ENCODE results near the gene FLOT1.

Gene FLOT1

DNA sequence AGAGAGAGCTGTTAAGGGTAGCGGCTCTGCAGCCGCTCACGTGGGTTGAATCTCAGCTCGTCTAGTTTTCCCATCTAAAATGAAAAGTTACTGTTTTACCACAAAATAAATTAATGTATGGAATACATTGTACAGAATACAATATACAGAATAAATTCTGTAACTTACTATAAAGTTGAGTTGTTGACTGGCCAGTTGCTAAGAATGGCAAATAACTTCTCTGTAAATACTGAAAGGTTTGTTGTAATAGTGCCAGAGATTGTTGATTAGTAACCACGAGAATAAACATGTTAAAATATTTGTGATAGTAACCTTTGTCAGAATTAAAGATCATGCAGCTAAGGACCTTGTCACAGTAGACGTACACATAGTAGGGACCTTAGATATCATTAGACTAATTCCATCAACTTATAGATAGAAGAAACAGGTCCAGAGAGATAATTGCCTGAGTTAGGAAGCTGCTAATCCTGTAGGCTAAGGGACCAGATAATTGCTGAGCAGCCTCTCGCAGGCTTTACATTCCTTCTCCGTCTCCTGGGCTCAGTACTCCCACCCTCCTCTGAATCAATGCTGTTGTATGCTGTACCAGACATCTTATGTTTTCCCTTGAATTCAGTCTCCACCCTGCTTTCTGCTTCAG, 51.2 kb downstream of the FLOT1 start:
- no peak for DNase-seq

DNA sequence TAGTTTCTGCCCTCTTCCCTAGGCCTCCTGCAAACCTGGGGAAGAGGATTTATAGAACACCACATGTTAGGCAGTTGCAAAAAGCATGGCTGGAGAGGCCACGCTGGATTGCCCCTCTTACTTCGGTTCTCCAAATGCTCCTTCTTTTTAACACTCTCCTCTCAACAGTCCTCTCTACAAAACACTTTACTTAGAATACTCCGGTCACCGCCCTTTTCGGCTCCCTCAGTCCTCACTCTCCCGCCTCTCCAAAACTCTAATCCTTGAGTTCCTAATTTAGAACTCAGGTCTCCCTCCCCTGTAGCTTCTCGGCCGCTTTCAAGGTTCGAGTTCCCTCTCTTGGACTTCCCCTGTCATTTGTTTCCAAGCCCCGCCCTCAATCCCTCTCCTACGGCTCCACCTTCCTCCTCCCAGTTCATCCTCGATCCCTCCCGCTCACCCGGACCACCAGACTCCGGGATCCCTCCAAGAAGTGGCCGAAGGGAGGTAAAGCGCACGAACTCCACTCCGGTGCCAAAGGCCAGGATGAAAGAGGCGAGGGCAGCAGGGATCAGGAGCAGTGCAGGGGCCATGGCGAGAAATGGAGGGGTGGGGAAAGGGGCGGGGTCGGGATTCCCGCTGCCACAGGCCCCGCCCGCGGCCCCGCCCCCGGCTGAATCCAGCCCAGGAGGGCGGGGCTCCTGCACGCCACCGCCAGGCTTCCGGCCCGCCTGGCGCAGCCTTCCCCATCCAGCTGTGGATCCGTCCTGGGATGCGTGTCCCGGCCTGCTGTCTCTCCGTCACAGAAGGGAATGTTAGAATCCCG, 51.9 kb downstream of the FLOT1 start, which contains the start of gene NRM:
Gene NRM, minus strand, starts transcription at position 582 of the 805 bp plus-strand sequence. Its CDS starts 10 bp downstream, at position 572.
- DNase-seq = peak; percentile 88

DNA sequence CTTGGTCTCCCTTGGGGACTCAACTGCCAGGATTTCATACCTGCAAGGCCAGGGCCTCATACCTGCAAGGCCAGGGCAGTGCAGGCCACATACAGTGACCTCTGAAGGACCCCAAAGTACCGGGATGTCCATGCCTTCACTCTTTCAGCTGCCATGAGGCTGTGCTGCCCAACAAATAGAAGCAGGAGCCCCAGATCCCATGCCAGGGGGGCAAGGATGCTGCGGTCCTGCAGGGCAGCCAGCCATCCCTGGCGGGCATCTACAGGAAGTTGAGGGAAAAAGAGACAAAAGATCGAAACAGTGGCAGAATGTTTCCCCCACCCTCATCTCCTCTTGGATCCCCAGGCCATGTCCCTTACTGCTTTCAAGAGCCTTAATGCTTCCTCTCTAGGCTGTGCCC, 52.5 kb downstream of the FLOT1 start:
- no peak for DNase-seq

DNA sequence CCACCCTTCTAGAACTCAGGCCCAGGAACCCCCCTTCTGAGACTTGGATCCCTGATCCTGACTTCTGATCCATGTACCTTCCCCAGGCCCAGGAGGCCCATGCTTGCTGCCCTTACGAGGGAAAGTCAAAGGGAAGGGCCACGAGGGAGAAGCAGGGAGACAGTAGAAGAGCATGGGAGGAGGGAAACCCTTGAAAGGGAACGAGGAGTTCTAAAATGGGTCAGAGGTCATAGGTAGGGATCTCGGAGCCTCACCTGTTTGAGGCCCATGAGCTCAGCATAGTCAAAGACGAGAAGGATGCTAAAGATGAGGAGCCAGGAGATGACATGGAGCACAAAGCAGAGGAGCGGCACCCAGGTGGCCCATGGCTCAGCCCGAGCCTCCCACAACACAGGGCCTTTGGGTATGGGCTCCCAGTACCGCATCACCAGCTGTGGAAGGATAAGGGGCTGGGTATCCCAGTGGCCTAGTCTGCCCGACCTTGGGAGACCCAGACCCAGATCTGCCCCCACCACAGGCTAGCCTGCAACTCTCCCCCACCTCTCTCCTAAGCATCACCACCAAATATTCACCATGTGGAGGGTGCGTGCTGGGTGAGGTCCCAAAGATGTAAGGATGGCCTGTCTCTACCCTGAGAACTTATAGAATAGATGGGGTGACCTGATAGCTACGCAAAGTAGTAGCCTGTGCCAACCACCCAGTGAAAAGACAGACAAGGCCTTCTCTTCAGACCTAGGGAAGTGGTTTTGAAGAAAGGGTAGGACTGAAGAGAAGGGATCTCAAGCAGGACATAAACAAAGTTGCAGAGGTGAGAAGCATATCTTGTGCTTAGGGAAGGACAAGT, 53.2 kb downstream of the FLOT1 start:
- DNase-seq = no peak

DNA sequence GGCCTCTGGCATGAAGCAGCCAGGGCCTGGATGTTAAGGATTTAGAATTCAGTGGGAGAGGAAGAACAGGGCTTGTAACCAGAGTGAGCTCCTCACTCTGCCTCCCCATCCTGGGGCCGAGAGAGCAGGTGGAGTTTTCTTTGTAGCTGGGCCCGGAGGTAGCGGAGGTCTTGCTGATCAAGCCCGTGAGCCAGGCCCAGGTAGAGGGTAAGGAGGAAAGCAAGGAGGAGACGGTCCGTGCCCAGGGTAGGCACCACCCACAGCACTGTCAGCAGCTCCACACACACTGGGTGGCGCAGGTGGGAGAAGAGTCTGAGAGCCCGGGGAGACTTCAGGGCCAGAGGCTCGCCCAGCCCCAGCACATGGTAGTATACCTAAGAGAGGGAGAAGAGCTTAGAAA, 53.9 kb downstream of the FLOT1 start:
- peak; percentile 30 for DNase-seq

DNA sequence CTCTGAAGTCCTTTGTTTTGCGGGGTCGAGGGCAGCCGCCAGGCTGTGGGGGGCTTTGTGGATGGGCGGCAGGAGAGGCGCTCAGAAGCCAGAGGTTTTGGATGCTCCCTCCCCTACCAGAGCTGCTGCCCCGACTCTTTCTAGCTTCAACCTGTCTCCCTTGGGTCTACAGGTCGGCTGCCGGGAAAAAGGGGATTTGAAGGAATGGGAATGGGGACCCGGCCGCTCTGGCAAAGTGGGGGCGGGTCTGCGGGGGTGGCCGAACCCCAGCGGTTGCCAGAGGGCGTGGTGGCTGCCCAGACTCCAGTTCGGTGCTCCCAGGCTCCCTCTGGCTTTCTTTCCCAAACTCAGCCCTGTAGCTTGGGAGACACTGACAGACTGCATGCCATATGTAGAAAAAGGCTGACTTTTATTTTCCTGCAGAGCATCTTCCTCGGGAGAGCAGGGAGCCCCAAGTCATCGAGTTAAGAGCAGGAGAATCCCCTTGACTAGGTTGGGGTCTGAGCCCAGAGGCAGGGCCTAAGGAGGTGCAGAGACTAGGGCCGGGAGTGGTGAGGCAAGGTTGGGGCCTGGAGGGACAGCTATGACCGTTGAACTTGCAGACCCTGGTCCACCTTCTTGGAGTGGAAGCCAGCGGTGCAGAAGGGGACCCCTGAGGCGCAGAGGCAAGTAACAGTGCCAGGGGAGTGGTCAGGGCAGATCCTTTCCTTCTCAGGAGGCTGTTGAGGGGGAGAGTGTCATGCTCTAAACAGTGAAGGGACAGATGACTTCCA, 54.6 kb downstream of the FLOT1 start:
- no peak for DNase-seq

DNA sequence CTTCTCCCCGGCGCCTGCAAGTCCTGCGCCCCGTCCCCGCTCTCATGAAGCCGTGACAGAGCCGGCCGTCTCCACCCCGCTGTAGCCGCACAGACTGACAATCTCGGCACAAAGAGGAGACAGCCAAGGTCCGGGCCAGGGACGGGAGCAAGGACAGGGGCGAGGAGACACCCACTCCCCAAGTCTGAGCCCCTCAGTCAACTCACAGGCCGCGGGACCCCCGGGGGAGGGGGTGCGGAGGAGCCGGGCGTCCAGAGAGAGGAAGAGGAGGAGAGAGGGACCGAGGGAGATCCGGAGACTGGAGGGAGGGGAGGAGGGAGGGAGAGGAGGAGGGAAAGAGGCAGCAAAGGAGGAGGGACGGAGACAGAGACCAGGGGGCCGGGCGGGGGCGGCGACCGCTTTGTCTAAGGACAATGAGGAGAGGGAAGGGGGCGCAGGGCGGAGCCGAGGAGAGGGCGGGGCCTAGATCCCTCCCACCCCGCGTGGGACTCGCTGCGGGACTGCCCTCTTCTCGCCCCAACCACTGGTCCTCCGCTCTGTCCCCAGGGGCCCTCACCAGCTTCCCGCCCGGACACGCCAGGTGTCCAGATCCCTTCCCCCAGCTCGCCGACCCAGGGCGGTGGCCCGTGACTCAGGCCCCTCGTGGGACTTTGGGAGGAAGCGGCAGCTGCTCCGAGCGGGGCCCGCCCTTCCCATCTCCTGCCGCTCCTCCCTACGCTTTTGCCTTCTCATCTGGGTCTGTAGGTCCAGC, 55.4 kb downstream of the FLOT1 start:
- peak; percentile 84 for DNase-seq

DNA sequence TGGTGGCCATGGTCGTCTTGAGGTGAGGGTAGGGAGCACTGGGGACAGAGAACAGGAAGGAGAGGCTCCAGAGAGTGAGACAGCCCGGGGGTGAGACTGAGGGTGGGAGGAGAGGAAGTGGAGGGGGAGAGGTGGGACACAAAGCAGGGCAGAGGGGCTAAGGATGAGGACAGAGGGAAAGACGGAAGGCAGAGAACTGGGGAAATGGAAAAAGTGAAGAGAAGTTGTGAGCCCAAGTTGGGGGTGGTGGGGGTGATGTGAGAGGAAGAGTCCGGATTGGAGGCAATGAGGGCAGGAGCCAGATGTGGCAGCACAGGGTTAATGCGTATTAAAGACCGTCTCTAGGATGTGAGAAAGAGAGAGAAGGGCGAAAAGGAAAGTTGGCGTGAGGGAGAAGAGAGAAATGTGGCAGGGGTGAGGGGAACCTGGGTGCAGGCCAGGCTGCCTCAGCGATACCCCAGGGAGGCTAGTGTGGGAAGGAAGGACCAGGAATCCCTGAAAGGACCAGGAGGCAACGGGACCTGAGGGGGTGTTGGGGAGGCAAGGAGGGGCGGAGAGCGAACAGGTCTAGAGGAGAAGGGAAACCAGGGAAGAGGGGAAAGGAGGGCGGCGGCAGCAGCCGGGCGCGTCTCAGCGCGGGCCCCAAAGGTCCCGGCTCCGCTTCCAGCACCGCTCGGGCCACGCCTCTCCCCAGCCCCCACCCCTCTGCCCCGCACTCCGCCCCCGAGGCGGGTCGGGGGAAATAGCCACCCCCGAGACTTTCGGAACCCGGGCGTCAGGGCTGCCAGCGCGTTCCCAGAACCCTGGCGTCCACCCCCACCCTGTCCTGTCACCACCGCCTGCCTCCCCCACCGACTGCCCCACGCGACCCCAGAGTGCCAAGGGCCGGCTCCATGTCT, 56.2 kb downstream of the FLOT1 start, which contains the start of gene PPP1R18:
Gene PPP1R18, minus strand, starts transcription at position 637 of the 899 bp plus-strand sequence. Its CDS starts 627 bp downstream, at position 10.
- DNase-seq = peak; percentile 87

DNA sequence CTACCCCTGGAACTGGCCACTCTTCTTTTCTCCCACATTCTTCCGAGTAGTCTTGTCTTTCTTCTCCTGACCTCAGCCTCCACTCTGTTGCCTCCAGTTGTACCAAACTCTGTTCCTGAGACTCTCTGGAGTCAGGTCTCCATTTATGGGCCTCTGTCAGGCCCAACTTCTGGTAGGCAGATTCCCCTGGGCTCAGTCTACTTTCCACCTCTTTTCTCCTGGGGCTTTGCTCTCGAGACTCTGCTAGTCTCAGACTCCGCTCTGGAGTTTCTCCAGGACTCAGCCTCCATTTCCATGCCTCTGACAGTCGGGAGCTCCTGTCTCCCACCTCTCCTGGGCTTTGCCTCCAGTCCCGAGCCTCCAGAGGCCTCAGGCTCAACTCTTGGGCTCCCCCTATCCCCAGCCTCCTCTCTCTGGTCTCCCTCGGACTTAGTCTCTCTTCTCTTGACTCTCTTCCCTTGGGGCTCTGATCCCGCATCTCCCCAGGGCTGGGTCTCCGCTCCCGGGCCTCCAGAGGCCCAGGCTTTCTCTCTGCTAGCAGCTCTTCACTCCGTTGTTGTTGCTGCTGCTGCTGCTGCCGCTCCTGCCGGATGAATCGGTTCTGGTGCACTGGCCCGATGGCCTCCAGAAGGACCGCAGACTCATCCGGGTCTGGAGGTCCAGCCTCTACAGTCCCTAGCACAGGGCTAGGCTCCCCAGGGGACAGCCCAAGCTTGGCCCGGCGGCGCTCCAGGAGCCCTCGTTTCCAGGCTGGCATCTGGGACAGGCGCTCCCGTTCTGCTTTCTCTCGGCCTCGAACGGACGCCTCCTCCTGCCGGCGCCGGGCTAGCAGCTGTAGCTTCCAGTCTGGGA, 57.1 kb downstream of the FLOT1 start:
- DNase-seq = peak; percentile 54

DNA sequence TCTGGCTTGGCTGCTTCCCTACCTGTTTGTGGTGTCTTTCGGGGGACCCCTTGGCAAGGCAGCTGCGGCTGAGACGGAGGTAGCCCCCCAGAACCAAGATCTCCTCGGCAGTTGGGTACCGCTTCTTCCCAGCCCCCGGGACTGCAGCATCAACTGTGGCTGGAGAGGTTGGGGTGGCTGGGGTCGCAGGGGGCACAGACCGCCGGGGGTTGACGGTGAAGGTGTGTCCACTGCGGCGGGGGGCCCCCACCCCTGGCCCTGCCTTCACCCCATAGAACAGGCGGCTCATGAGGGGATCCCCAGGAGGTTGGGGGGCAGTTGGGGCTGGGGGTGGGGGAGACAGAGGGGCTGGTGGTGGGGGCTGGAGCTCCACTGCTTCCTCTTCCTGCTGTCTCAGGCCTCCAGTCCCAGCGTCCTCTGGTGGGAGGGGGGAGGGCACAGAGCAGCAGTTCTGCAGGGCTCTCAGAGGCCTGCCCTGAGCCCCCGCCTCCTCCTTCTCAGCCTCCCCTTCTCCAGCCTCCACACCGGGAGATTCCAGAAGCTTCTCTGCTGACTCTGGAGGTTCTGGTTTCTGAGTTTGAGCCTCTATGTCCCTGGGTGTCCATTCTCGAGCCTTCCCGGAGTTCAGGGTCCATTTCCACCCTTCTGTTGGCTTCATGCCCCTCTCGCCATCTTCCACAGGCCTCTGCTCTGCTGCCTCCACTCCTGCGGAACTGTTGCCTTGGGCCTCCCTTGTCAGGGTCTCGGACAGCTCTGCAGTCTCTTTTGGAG, 57.9 kb downstream of the FLOT1 start:
- peak; percentile 77 for DNase-seq

DNA sequence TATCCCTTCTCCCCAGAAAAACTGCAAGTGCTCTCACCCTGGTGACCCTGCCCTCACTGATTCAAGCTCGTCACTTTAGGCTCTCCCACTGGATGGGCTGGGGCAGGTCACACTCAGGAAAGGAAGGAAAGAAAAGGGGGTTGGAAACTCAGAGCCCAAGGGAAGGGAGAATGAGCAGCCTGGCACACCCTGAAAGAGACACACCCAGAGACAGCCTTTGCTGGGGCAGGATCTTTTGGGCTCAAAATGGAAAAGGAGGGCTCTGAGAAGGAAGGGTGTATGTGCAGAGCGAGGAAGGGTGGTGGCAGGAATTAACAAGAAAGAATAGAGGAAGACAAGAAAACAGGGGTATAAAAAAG, 58.5 kb downstream of the FLOT1 start:
- no peak for DNase-seq

DNA sequence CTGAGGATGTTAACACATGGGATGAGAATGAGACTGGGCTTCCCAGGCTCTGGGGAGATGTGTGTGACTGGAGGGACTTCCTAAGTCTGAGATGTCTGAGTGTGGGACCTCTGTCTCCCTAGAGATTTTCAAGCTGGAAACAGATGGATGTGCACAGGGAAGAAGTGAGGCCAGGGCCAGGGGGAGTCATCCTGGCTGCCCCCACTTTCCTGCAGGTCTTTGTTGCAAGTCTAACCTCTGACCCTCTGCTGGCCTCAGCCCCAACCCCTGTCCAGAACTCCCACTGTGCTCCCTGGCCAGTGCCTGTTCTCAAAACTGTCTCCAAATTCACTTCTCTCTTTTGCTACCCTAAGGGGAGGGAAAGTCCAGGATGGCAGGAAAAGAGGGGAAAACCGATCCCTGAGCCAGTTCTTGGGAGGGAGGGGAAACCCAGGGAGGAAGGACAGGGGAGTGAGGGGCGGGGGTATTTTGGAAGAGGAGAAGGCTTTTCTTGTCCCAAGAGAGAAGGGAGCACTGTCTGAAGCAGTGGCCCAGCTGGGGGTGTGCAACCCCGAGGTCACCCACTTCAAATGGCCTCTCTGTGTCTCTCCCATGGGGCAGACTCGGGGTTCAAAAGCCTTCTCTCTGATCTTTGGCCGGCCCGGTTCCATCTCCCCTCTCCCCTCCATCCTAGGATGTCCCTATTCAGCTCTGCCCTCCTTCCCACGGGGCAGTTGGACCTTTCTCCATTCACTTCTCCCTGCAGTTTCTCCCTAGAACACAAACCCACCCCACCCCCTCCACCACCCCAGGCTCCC, 59.1 kb downstream of the FLOT1 start:
- peak; percentile 26 for DNase-seq

DNA sequence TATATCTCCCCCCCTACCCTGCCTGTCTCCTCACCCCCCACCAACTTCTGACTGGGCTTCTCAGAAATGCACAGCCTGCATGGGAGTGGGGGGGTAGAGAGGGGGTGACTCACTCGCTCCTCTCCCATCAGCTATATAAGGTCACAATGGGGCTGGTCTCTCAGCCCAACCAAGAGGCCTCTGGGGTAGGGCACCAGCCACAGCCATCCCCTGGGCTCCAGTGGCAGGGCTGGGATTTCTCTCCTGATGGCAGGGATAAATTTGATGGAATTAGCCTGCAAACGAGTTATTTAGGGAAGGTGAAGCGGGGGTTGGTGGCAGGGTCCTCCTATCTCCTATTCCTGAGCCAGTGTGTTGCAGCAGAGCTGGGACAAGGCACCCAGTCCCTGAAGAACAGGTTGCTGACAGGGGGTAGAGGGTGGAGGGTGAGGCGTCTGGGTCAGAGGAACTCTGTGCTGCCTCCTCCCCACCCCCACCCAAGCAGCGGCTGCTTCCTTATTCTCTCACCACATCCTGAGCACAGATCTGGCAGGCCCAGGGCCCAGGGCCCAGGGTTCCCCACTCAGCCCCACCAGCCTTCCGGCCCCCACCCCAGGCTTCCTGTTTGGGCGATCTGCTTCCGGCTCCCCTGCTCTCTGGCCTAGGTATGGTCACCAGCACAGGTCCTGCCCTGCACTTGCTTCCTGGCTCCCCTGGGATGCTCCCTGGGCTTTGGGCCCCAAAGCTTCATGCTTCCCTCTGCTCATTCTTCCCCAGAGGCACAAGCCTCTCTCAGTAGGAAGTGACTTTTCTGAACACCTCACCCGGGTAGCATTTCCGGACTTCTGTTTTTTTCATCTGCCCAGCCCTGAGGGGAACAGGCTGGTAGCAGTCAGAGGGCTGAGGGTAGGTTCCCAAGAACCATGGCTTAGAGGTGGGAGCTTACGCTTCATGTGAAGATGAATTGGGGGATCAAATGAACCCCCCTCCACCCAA, 60.1 kb downstream of the FLOT1 start:
- peak; percentile 94 for DNase-seq

DNA sequence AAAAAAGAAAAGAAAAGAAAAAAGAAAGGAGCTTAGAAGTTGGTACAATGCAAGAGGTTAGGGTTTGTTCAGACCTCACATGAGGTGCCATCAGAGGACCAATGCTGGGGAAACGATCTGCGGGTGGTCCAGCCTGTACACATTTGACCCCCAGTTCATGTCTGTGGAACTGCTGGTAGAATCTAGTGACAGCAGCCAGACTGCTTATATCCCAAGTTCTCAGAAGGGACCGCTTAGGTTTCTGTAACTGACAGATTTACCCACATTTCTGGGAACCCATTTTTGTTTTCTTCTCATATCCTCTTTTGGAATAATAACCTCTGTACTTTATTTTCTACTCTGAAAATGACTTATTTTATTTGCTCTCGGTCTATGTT, 60.7 kb downstream of the FLOT1 start:
- DNase-seq = peak; percentile 29

DNA sequence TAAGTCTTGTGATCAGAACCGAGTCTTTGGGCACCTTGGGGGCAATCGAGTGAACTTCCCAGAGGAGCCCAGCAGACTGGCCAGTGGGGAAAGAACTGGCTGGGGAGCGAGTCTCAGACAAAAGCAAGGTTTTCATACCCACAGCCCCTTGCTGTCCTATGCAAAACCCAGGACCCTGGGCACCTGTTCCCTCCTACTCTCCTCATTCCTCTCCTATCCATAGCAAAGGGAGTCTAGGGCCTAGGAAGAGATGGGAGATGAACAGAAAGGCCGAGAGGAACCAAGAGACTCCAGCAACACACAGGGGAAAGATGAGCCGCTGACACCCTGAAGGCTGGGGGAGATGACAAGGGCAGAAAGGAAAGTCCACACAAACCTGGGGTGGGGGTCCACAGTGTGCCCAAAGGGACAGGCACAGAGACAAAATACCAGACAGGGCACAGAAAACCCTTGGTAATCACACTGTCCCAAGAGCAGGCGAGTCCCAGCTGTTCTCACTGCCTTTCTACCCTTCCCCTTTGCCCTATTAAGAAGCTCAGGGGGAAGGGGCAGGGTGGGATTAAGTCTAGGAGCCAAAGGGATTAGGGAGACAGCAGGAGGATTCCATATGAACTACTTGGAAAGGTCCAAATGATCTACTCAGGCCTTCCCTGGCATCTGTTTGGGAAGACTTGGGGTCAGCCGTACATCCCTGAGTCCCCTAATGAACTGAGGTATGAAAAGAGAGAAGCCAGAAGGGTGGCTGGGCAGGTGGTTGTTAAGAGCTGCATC, 62.5 kb downstream of the FLOT1 start:
- DNase-seq = no peak
